Panc1 (cell line): ENCODE measurements around the gene BMP2. TPM values are rescaled to one million over a fixed set of nuclear protein-coding genes. Genes with fewer than 3 reads are reported as not detected.

Experiments
- ATAC-seq: fragments of 200-7000 bp; cut with Tn5 transposase; 2 replicates; pipeline ENCODE4 v1.9.1; 2020; ENCODE audit warnings: mild to moderate bottlenecking, moderate library complexity
- BruUV-seq: library from RNA; stranded (reverse); fragments of 400-500 nt; replicated peaks from 2 replicates; lab custom pipeline; 2021; lab: Mats Ljungman, UMichigan
- CTCF ChIA-PET: fragments of 300-600 bp; sonication (Branson Sonifier 250); formaldehyde crosslinking; loops from one replicate; lab custom pipeline; 2022; ENCODE audit warnings: antibody characterized with exemption; lab: Charles Lee
- POLR2A ChIA-PET: fragments of 300-600 bp; sonication (Branson Sonifier 250); formaldehyde crosslinking; loops from one replicate; lab custom pipeline; 2022; ENCODE audit warnings: antibody characterized with exemption; lab: Charles Lee
- DNase-seq: peaks from one replicate; pipeline ENCODE4 v3.0.0-alpha.2; 2010; ENCODE audit warnings: low read depth, low spot score
- H3K27ac ChIP-seq: 2 replicates; pipeline ENCODE4 v1.5.1; 2011; ENCODE audit warnings: mild to moderate bottlenecking, low read length, inconsistent platforms
- H3K27me3 ChIP-seq: fragments of 200-500 bp; sonication (Bioruptor generic); 2 replicates; pipeline ENCODE4 v1.6.0; 2014; ENCODE audit warnings: low read length, inconsistent platforms; ENCODE audit not compliant: control insufficient read depth, insufficient read depth
- H3K36me3 ChIP-seq: fragments of 200-500 bp; sonication (Bioruptor generic); 2 replicates; pipeline ENCODE4 v1.5.1; 2014; ENCODE audit warnings: inconsistent platforms, mild to moderate bottlenecking, low read length, moderate library complexity; ENCODE audit not compliant: control insufficient read depth, insufficient read depth
- H3K4me1 ChIP-seq: 2 replicates; pipeline ENCODE4 v1.5.1; 2011; ENCODE audit warnings: inconsistent platforms, mild to moderate bottlenecking, low read length, moderate library complexity; ENCODE audit not compliant: control insufficient read depth, insufficient read depth
- H3K4me3 ChIP-seq, 2 experiments: 2 replicates each; pipeline ENCODE4 v1.5.1; 2011 to 2012; ENCODE audit warnings: low read depth in 2 of 2, low read length in 2 of 2, mild to moderate bottlenecking in 2 of 2, inconsistent platforms in 1 of 2, moderate library complexity in 1 of 2
- H3K9me3 ChIP-seq: fragments of 200-500 bp; sonication (Bioruptor generic); 2 replicates; pipeline ENCODE4 v1.5.1; 2014; ENCODE audit warnings: low read depth, mild to moderate bottlenecking, inconsistent platforms, low read length, moderate library complexity; ENCODE audit not compliant: control insufficient read depth, insufficient read depth
- CTCF ChIP-seq: fragments of 450-650 bp; IDR thresholded peaks from 2 replicates; pipeline ENCODE4 v1.5.1; 2017; ENCODE audit warnings: mild to moderate bottlenecking
- POLR2AphosphoS5 ChIP-seq: IDR thresholded peaks from 2 replicates; pipeline ENCODE4 v1.6.1; 2012; ENCODE audit warnings: mild to moderate bottlenecking, low read depth, low read length, moderate library complexity
- REST ChIP-seq, 2 experiments: IDR thresholded peaks; 2 replicates each; pipeline ENCODE4 v1.6.1; 2011 to 2012; ENCODE audit warnings: low read depth in 2 of 2, control low read depth in 1 of 2, low read length in 1 of 2, mild to moderate bottlenecking in 1 of 2, moderate library complexity in 1 of 2; ENCODE audit not compliant: insufficient read depth in 1 of 2
- SIN3A ChIP-seq: IDR thresholded peaks from 2 replicates; pipeline ENCODE4 v1.6.1; 2012; ENCODE audit warnings: low read depth, mild to moderate bottlenecking, low read length, moderate library complexity, borderline replicate concordance; ENCODE audit not compliant: insufficient read depth
- TCF7L2 ChIP-seq: IDR thresholded peaks from 2 replicates; pipeline ENCODE4 v1.6.1; 2011; ENCODE audit warnings: mild to moderate bottlenecking, low read depth, low read length, inconsistent platforms
- in situ Hi-C: cut with HindIII; loops from 2 replicates; pipeline ENCODE4 v1.10.0; 2016; ENCODE audit warnings: low sequenced_read_pairs, low pct_unique_long_range_greater_than_20kb
- intact Hi-C: fragments of 100-400 bp; cut with micrococcal nuclease; formaldehyde crosslinking; loops from one replicate; pipeline ENCODE4 v1.10.0; 2022; ENCODE audit not compliant: unreplicated experiment
- total RNA-seq: library from RNA; stranded (reverse); gene quantifications from one replicate; pipeline ENCODE4 v1.2.1, GENCODE V29; 2021; ENCODE audit not compliant: unreplicated experiment

The BMP2 gene
- total RNA-seq, 1 experiment from 2014 or later: 0.23 TPM

GRCh38 chr20:6744805-6745204 is 22.7 kb upstream of the BMP2 start:
- Histone ChIP-seq H3K27me3 (no peaks in the 10 kb centered on the region), H3K36me3 (no peaks in the 10 kb centered on the region), H3K4me3 (no peak overlapping the region), H3K4me1 (no peaks in the 10 kb centered on the region), H3K27ac (no peak overlapping the region), H3K9me3 (no peaks in the 10 kb centered on the region)
- in situ Hi-C loops (no loop called here), intact Hi-C loops (no loop called here)
- CTCF ChIA-PET: no interaction called here
- no peak for TF ChIP-seq POLR2AphosphoS5
- no peak for TF ChIP-seq CTCF
- TF ChIP-seq REST (IDR thresholded peaks at IDR 0.05; ENCODE audit: insufficient read depth in 1 of 2, low read depth in 2 of 2, low read length in 1 of 2): no peak
- no peak for TF ChIP-seq TCF7L2
- no peak for TF ChIP-seq SIN3A
- POLR2A ChIA-PET: no interaction called here
- no TSS peak for BruUV-seq
- DNase-seq: no peak
- ATAC-seq: no peak

- CTCF ChIA-PET: no interaction called here
- H3K4me3 ChIP-seq: no peak overlapping the region
- ATAC-seq (no peak), DNase-seq (peak; percentile 59)
- POLR2A ChIA-PET: no interaction called here
- H3K27me3 ChIP-seq: no peaks in the 10 kb centered on the region
- H3K27ac ChIP-seq: no peak overlapping the region
- intact Hi-C loops (no loop called here), in situ Hi-C loops (no loop called here)
- no peaks in the 10 kb centered on the region for H3K36me3 ChIP-seq
- no peaks in the 10 kb centered on the region for H3K4me1 ChIP-seq
- H3K9me3 ChIP-seq: no peaks in the 10 kb centered on the region
- TF ChIP-seq CTCF: no peak
- TF ChIP-seq POLR2AphosphoS5: no peak
- TF ChIP-seq TCF7L2: no peak
- TF ChIP-seq REST (IDR thresholded peaks at IDR 0.05; ENCODE audit: insufficient read depth in 1 of 2, low read depth in 2 of 2, low read length in 1 of 2): no peak
- no peak for TF ChIP-seq SIN3A
- BruUV-seq: no TSS peak
Observed at GRCh38 chr20:6746901-6747609, 20.4 kb upstream of the BMP2 start.
